WTC11 (cell line): ENCODE measurements around the gene NHSL2. TPM values are rescaled to one million over a fixed set of nuclear protein-coding genes. Genes with fewer than 3 reads are reported as not detected.

Experiments used
- ATAC-seq: fragments of 200-7000 bp; cut with Tn5 transposase; 2 replicates; pipeline ENCODE4 v1.10.0; 2021; ENCODE audit warnings: mild to moderate bottlenecking, moderate library complexity
- CTCF ChIA-PET: fragments of 300-600 bp; sonication (Branson Sonifier 250); formaldehyde crosslinking; loops from one replicate; lab custom pipeline; 2021; ENCODE audit warnings: antibody characterized with exemption; lab: Charles Lee
- POLR2A ChIA-PET: fragments of 350-600 bp; sonication (Branson Sonifier 250); formaldehyde crosslinking; loops from one replicate; lab custom pipeline; 2021; ENCODE audit warnings: antibody characterized with exemption; lab: Charles Lee
- DNase-seq: peaks from one replicate; pipeline ENCODE4 v3.0.0; 2021; ENCODE audit warnings: low spot score
- H3K27ac Mint-ChIP-seq: 2 replicates; pipeline ENCODE4 v1.8.0; 2021; ENCODE audit warnings: mixed read lengths
- H3K27me3 Mint-ChIP-seq: 2 replicates; pipeline ENCODE4 v1.8.0; 2021; ENCODE audit warnings: low read depth, mild to moderate bottlenecking, moderate library complexity, mixed read lengths
- H3K36me3 Mint-ChIP-seq: 2 replicates; pipeline ENCODE4 v1.8.0; 2021; ENCODE audit warnings: mixed read lengths
- H3K4me1 Mint-ChIP-seq: 2 replicates; pipeline ENCODE4 v1.8.0; 2022; ENCODE audit warnings: mixed read lengths
- H3K4me3 Mint-ChIP-seq: 2 replicates; pipeline ENCODE4 v1.8.0; 2021; ENCODE audit warnings: mild to moderate bottlenecking, moderate library complexity, mixed read lengths
- H3K9me3 Mint-ChIP-seq: 2 replicates; pipeline ENCODE4 v1.8.0; 2021; ENCODE audit warnings: mixed read lengths
- ATF1 ChIP-seq: sonication (generic); formaldehyde crosslinking; IDR thresholded peaks from 2 replicates; pipeline ENCODE4 v1.8.1; 2023; ENCODE audit warnings: mild to moderate bottlenecking, moderate library complexity, missing genetic modification reagents
- ATF6 ChIP-seq: sonication (generic); formaldehyde crosslinking; IDR thresholded peaks from 2 replicates; pipeline ENCODE4 v1.8.1; 2023; ENCODE audit warnings: mild to moderate bottlenecking, missing genetic modification reagents
- CBFB ChIP-seq: sonication (generic); formaldehyde crosslinking; IDR thresholded peaks from 2 replicates; pipeline ENCODE4 v1.8.1; 2022; ENCODE audit warnings: mild to moderate bottlenecking, low read depth, missing genetic modification reagents
- E2F4 ChIP-seq: sonication (generic); formaldehyde crosslinking; IDR thresholded peaks from 2 replicates; pipeline ENCODE4 v1.8.1; 2022; ENCODE audit warnings: low read depth, mild to moderate bottlenecking, moderate library complexity, missing genetic modification reagents, borderline replicate concordance
- ERG ChIP-seq: fragments of 250-450 bp; sonication (Bioruptor Pico); IDR thresholded peaks from 2 replicates; pipeline ENCODE4 v1.8.0; 2021; ENCODE audit warnings: mild to moderate bottlenecking
- ESRRA ChIP-seq: sonication (generic); formaldehyde crosslinking; IDR thresholded peaks from 2 replicates; pipeline ENCODE4 v1.8.1; 2022; ENCODE audit warnings: mild to moderate bottlenecking, missing genetic modification reagents, borderline replicate concordance
- ETV6 ChIP-seq: sonication (generic); formaldehyde crosslinking; IDR thresholded peaks from 2 replicates; pipeline ENCODE4 v1.8.1; 2022; ENCODE audit warnings: mild to moderate bottlenecking, missing genetic modification reagents
- FOXJ3 ChIP-seq: sonication (generic); formaldehyde crosslinking; IDR thresholded peaks from 2 replicates; pipeline ENCODE4 v1.9.0; 2021; ENCODE audit warnings: missing genetic modification reagents, mild to moderate bottlenecking, borderline replicate concordance
- GTF2I ChIP-seq: fragments of 250-450 bp; sonication (Bioruptor Pico); conservative IDR thresholded peaks from 2 replicates; pipeline ENCODE4 v1.4.0; 2021; ENCODE audit warnings: mild to moderate bottlenecking
- JAZF1 ChIP-seq: fragments of 250-450 bp; sonication (Bioruptor Pico); IDR thresholded peaks from 2 replicates; pipeline ENCODE4 v1.9.0; 2021; ENCODE audit warnings: moderate library complexity, mild to moderate bottlenecking, inconsistent platforms
- NFE2L1 ChIP-seq: sonication (generic); formaldehyde crosslinking; IDR thresholded peaks from 2 replicates; pipeline ENCODE4 v1.8.1; 2023; ENCODE audit warnings: missing genetic modification reagents
- NFYB ChIP-seq: sonication (generic); formaldehyde crosslinking; conservative IDR thresholded peaks from 2 replicates; pipeline ENCODE4 v1.8.0; 2022; ENCODE audit warnings: low read depth, missing genetic modification reagents
- NR2C2 ChIP-seq: sonication (generic); formaldehyde crosslinking; IDR thresholded peaks from 2 replicates; pipeline ENCODE4 v1.8.0; 2022; ENCODE audit warnings: mild to moderate bottlenecking, missing genetic modification reagents
- NR3C1 ChIP-seq: sonication (generic); formaldehyde crosslinking; conservative IDR thresholded peaks from 2 replicates; pipeline ENCODE4 v1.8.1; 2023; ENCODE audit warnings: low read depth, mild to moderate bottlenecking, missing genetic modification reagents
- OVOL2 ChIP-seq: fragments of 250-450 bp; sonication (Bioruptor Pico); IDR thresholded peaks from 2 replicates; pipeline ENCODE4 v1.9.0; 2021; ENCODE audit warnings: mild to moderate bottlenecking, borderline replicate concordance
- PRRX2 ChIP-seq: fragments of 250-450 bp; sonication (Bioruptor Pico); IDR thresholded peaks from 2 replicates; pipeline ENCODE4 v1.8.0; 2021; ENCODE audit warnings: mild to moderate bottlenecking
- RELA ChIP-seq: sonication (generic); formaldehyde crosslinking; IDR thresholded peaks from 2 replicates; pipeline ENCODE4 v1.8.1; 2022; ENCODE audit warnings: missing genetic modification reagents, mild to moderate bottlenecking, borderline replicate concordance
- SMAD3 ChIP-seq: sonication (generic); formaldehyde crosslinking; IDR thresholded peaks from 2 replicates; pipeline ENCODE4 v1.8.0; 2022; ENCODE audit warnings: missing genetic modification reagents, mild to moderate bottlenecking, borderline replicate concordance
- STAT6 ChIP-seq: sonication (generic); formaldehyde crosslinking; conservative IDR thresholded peaks from 2 replicates; pipeline ENCODE4 v1.8.1; 2023; ENCODE audit warnings: mild to moderate bottlenecking, low read depth, missing genetic modification reagents, moderate library complexity
- TEAD1 ChIP-seq: sonication (generic); formaldehyde crosslinking; IDR thresholded peaks from 2 replicates; pipeline ENCODE4 v1.8.0; 2022; ENCODE audit warnings: mild to moderate bottlenecking, missing genetic modification reagents
- TEAD4 ChIP-seq: sonication (generic); formaldehyde crosslinking; IDR thresholded peaks from 2 replicates; pipeline ENCODE4 v1.8.0; 2022; ENCODE audit warnings: mild to moderate bottlenecking, missing genetic modification reagents
- ZBTB21 ChIP-seq: sonication (generic); formaldehyde crosslinking; IDR thresholded peaks from 2 replicates; pipeline ENCODE4 v1.8.1; 2023; ENCODE audit warnings: mild to moderate bottlenecking, missing genetic modification reagents, borderline replicate concordance
- ZNF121 ChIP-seq: sonication (generic); formaldehyde crosslinking; IDR thresholded peaks from 2 replicates; pipeline ENCODE4 v1.8.0; 2023; ENCODE audit warnings: missing genetic modification reagents
- ZNF396 ChIP-seq: fragments of 250-450 bp; sonication (Bioruptor Pico); IDR thresholded peaks from 2 replicates; pipeline ENCODE4 v1.8.0; 2021; ENCODE audit warnings: mild to moderate bottlenecking, moderate library complexity, borderline replicate concordance
- ZNF423 ChIP-seq: fragments of 250-450 bp; sonication (Bioruptor Pico); IDR thresholded peaks from 2 replicates; pipeline ENCODE4 v2.1.2; 2022; ENCODE audit warnings: mild to moderate bottlenecking, moderate library complexity
- total RNA-seq: library from RNA; stranded (reverse); gene quantifications from 3 replicates; pipeline ENCODE4 v1.2.3, GENCODE V29; 2021
- TF ChIP-seq, protein P1 (sequence below): sonication (generic); formaldehyde crosslinking; IDR thresholded peaks from 2 replicates; pipeline ENCODE4 v1.8.0; 2022; ENCODE audit warnings: mild to moderate bottlenecking, missing genetic modification reagents
- TF ChIP-seq, protein P2 (sequence below): sonication (generic); formaldehyde crosslinking; IDR thresholded peaks from 2 replicates; pipeline ENCODE4 v1.8.0; 2022; ENCODE audit warnings: mild to moderate bottlenecking, missing genetic modification reagents

The NHSL2 gene
- total RNA-seq, 1 experiment from 2014 or later: 7.9 TPM

DNA sequence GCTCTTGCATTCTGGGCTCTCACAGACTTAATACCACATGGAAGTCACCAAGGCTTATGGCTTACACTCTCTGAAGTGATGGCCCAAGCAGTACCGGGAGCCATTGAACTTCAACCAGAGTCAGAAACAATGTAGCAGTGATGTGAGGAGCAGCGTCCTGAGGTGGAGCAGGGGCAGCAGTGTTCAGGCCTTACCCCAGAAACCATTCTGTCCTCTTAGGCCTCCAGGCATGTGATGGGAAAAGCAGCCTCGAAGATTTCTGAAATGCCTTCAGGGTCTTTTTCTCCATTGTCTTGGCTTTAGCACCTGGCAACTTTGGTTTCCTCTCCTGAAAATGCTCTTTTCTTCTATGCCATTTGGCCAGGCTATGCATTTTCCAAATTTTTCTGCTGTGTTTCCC lies 248.1 kb downstream of the NHSL2 start:
- Mint-ChIP-seq H3K4me3 (no peak overlapping the region), H3K36me3 (peaks cover 12% of the 10 kb centered on the region; the same call in 1 of the 2 replicates), H3K9me3 (peaks cover 34% of the 10 kb centered on the region)
- no peak for DNase-seq
- no peak for TF ChIP-seq ZNF423 (CRISPR knock-in tag)
- TF ChIP-seq CBFB (CRISPR knock-in tag): no peak
- TF ChIP-seq ZBTB21 (CRISPR knock-in tag): no peak
- no peak for TF ChIP-seq RELA (CRISPR knock-in tag)
- no peak for TF ChIP-seq FOXJ3 (CRISPR knock-in tag)
- no peak for TF ChIP-seq ATF1 (CRISPR knock-in tag)
- no peak for TF ChIP-seq SMAD3 (CRISPR knock-in tag)
- TF ChIP-seq JAZF1: no peak
- TF ChIP-seq, protein P1, sequence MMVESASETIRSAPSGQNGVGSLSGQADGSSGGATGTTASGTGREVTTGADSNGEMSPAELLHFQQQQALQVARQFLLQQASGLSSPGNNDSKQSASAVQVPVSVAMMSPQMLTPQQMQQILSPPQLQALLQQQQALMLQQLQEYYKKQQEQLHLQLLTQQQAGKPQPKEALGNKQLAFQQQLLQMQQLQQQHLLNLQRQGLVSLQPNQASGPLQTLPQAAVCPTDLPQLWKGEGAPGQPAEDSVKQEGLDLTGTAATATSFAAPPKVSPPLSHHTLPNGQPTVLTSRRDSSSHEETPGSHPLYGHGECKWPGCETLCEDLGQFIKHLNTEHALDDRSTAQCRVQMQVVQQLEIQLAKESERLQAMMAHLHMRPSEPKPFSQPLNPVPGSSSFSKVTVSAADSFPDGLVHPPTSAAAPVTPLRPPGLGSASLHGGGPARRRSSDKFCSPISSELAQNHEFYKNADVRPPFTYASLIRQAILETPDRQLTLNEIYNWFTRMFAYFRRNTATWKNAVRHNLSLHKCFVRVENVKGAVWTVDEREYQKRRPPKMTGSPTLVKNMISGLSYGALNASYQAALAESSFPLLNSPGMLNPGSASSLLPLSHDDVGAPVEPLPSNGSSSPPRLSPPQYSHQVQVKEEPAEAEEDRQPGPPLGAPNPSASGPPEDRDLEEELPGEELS (CRISPR knock-in tag): no peak
- TF ChIP-seq ATF6: no peak
- TF ChIP-seq, protein P2, sequence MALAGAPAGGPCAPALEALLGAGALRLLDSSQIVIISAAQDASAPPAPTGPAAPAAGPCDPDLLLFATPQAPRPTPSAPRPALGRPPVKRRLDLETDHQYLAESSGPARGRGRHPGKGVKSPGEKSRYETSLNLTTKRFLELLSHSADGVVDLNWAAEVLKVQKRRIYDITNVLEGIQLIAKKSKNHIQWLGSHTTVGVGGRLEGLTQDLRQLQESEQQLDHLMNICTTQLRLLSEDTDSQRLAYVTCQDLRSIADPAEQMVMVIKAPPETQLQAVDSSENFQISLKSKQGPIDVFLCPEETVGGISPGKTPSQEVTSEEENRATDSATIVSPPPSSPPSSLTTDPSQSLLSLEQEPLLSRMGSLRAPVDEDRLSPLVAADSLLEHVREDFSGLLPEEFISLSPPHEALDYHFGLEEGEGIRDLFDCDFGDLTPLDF (CRISPR knock-in tag): no peak
- TF ChIP-seq PRRX2 (CRISPR knock-in tag): no peak
- no peak for TF ChIP-seq ETV6 (CRISPR knock-in tag)
- TF ChIP-seq NFYB (CRISPR knock-in tag): no peak
- no peak for TF ChIP-seq NR2C2 (CRISPR knock-in tag)
- TF ChIP-seq ZNF121 (CRISPR knock-in tag): no peak
- no peak for TF ChIP-seq ESRRA (CRISPR knock-in tag)
- TF ChIP-seq, all 79 proteins: peak for 0
- Mint-ChIP-seq H3K27me3 (peaks cover 13% of the 10 kb centered on the region), H3K27ac (no peak overlapping the region), H3K4me1 (no peaks in the 10 kb centered on the region)
- ChIA-PET CTCF (no interaction called here), POLR2A (interaction anchor here (0.7 kb wide), 1 partner anchor 88 kb away, joined by 3 read pairs; no protein-coding TSS in a partner anchor)
- no peak for ATAC-seq

GRCh38 chrX:72159769-72160168 lies 249.1 kb downstream of the NHSL2 start:
- no peak overlapping the region for H3K27ac Mint-ChIP-seq
- no peak for ATAC-seq
- peaks cover 34% of the 10 kb centered on the region for H3K9me3 Mint-ChIP-seq
- POLR2A ChIA-PET: no interaction called here
- CTCF ChIA-PET: no interaction called here
- no peak overlapping the region for H3K4me3 Mint-ChIP-seq
- H3K27me3 Mint-ChIP-seq: peaks cover 13% of the 10 kb centered on the region
- no peak for DNase-seq
- peaks cover 12% of the 10 kb centered on the region; the same call in 1 of the 2 replicates for H3K36me3 Mint-ChIP-seq
- no peaks in the 10 kb centered on the region for H3K4me1 Mint-ChIP-seq
- TF ChIP-seq ERG (CRISPR knock-in tag): no peak
- no peak for TF ChIP-seq NR3C1 (CRISPR knock-in tag)
- no peak for TF ChIP-seq NFE2L1 (CRISPR knock-in tag)
- TF ChIP-seq ZNF396 (CRISPR knock-in tag): no peak
- TF ChIP-seq ATF1 (CRISPR knock-in tag): no peak
- no peak for TF ChIP-seq TEAD1
- TF ChIP-seq TEAD4: no peak
- no peak for TF ChIP-seq E2F4 (CRISPR knock-in tag)
- TF ChIP-seq OVOL2: no peak
- no peak for TF ChIP-seq RELA (CRISPR knock-in tag)
- TF ChIP-seq STAT6 (CRISPR knock-in tag): no peak
- no peak for TF ChIP-seq GTF2I
